Gastrocnemius medialis (tissue), 4 donors: Measurements from ENCODE around the gene TRPV3. TPM values are rescaled to one million over a fixed set of nuclear protein-coding genes. Genes with fewer than 3 reads are reported as not detected.

Experiments used
- ATAC-seq, 2 donors: fragments of 150-250 bp; one replicate each; pipeline ENCODE4 v1.9.1; 2016
- DNase-seq, 2 donors: peaks; one replicate each; pipeline ENCODE4 v3.0.0-alpha.2; 2019
- H3K27ac ChIP-seq, 4 donors: fragments of 200-600 bp; sonication (generic); 1 replicate in 1 of 4; 2 replicates in 3 of 4; pipeline ENCODE4 v1.5.1; 2016 to 2018; ENCODE audit warnings: mild to moderate bottlenecking in 2 of 4, moderate library complexity in 1 of 4
- H3K27me3 ChIP-seq, 3 donors: fragments of 200-600 bp; sonication (generic) in 2 of 3; 1 replicate in 1 of 3; 2 replicates in 2 of 3; pipeline versions ENCODE4 v1.5.1 to v1.6.0; 2016 to 2019; ENCODE audit warnings: mild to moderate bottlenecking in 1 of 3, moderate library complexity in 1 of 3
- H3K36me3 ChIP-seq, 2 donors: fragments of 200-600 bp; sonication (generic) in 1 of 2; one replicate each; pipeline ENCODE4 v1.5.1; 2017 to 2018
- H3K4me1 ChIP-seq, 2 donors: fragments of 200-600 bp; sonication (generic) in 1 of 2; one replicate each; pipeline ENCODE4 v1.5.1; 2016 to 2017; ENCODE audit warnings: mild to moderate bottlenecking in 2 of 2
- H3K4me3 ChIP-seq, 4 donors: fragments of 200-600 bp; sonication (generic) in 3 of 4; 1 replicate in 1 of 4; 2 replicates in 3 of 4; pipeline ENCODE4 v1.5.1; 2016 to 2019; ENCODE audit warnings: mild to moderate bottlenecking in 2 of 4
- H3K9me3 ChIP-seq, 3 donors: fragments of 200-600 bp; sonication (generic) in 2 of 3; 1 replicate in 1 of 3; 2 replicates in 2 of 3; pipeline ENCODE4 v1.5.1; 2016 to 2019
- POLR2A ChIP-seq, 2 donors: fragments of 450-650 bp; IDR thresholded peaks; one replicate each; pipeline ENCODE4 v1.6.1; 2017; ENCODE audit warnings: antibody characterized with exemption in 2 of 2, mild to moderate bottlenecking in 2 of 2, moderate library complexity in 2 of 2
- in situ Hi-C, 4 donors: fragments of 200-750 bp; cut with MboI; loops; one replicate each; pipeline versions ENCODE4 v1.15.0 to v1.8.0; 2017; ENCODE audit warnings: low sequenced_read_pairs in 4 of 4
- intact Hi-C: fragments of 100-400 bp; cut with DNase I; formaldehyde crosslinking; loops from one replicate; pipeline ENCODE4 v1.15.1; 2023; ENCODE audit warnings: low total_unique reads
- total RNA-seq, 4 donors: library from RNA; depleted of rRNA; stranded (reverse); fragments of >200 nt; gene quantifications; one replicate each; pipeline versions ENCODE4 v1.1.0 to v1.2.3, GENCODE V29; 2016
- TF ChIP-seq, protein P1 (sequence below), 5 experiments: fragments of 450-650 bp in 3 of 5; fragments of 200-600 bp in 2 of 5; sonication (generic) in 2 of 5; IDR thresholded peaks in 4 of 5; conservative IDR thresholded peaks in 1 of 5; 1 replicate in 4 of 5; 2 replicates in 1 of 5; pipeline ENCODE4 v1.5.1; 2016 to 2019; ENCODE audit warnings: antibody characterized with exemption in 5 of 5, mild to moderate bottlenecking in 3 of 5, moderate library complexity in 3 of 5

The TRPV3 gene
- total RNA-seq, 4 donors from 2014 or later: 1.3 to 3.8 (median 1.6) TPM

DNA sequence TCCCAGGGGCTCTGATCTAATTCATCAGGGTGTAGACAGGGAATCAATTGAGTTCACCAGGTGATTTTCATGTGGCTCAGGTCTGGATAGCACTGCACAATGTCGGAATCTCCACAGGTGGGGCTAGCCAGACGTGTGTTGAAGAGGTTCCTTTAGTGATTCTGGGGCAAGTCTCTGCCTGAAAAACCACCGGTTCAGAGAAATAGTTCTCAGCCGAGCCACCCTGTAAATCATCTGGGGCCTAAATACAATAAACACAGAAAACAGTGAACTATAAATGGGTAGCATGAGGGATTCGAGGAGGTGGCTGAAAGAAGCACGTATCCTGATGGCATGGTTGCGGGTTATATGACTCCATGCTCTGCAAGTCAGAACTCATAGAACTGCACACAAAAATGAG is 60.5 kb downstream of the TRPV3 start:
- DNase-seq (no peak), ATAC-seq (no peak)
- Histone ChIP-seq H3K27me3 (no peaks in the 10 kb centered on the region), H3K4me1 (no peaks in the 10 kb centered on the region), H3K9me3 (no peaks in the 10 kb centered on the region), H3K27ac (no peak overlapping the region), H3K4me3 (no peak overlapping the region), H3K36me3 (no peaks in the 10 kb centered on the region)
- in situ Hi-C loops: no loop called here
- no peak for TF ChIP-seq POLR2A (IDR thresholded peaks at IDR 0.05)
- TF ChIP-seq, protein P1, sequence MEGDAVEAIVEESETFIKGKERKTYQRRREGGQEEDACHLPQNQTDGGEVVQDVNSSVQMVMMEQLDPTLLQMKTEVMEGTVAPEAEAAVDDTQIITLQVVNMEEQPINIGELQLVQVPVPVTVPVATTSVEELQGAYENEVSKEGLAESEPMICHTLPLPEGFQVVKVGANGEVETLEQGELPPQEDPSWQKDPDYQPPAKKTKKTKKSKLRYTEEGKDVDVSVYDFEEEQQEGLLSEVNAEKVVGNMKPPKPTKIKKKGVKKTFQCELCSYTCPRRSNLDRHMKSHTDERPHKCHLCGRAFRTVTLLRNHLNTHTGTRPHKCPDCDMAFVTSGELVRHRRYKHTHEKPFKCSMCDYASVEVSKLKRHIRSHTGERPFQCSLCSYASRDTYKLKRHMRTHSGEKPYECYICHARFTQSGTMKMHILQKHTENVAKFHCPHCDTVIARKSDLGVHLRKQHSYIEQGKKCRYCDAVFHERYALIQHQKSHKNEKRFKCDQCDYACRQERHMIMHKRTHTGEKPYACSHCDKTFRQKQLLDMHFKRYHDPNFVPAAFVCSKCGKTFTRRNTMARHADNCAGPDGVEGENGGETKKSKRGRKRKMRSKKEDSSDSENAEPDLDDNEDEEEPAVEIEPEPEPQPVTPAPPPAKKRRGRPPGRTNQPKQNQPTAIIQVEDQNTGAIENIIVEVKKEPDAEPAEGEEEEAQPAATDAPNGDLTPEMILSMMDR (IDR thresholded peaks at IDR 0.05 in 4 of 5, conservative IDR thresholded peaks at IDR 0.05 in 1 of 5): no peak
- intact Hi-C loops: no loop called here

GRCh38 chr17:3485481-3486068 is 72.0 kb downstream of the TRPV3 start:
- Histone ChIP-seq H3K4me1 (no peaks in the 10 kb centered on the region), H3K4me3 (no peak overlapping the region), H3K9me3 (no peaks in the 10 kb centered on the region), H3K36me3 (no peaks in the 10 kb centered on the region), H3K27me3 (no peaks in the 10 kb centered on the region), H3K27ac (no peak overlapping the region)
- intact Hi-C loops: no loop called here
- no peak for DNase-seq
- no peak for TF ChIP-seq POLR2A (IDR thresholded peaks at IDR 0.05)
- TF ChIP-seq, protein P1 (IDR thresholded peaks at IDR 0.05 in 4 of 5, conservative IDR thresholded peaks at IDR 0.05 in 1 of 5): no peak
- in situ Hi-C loops: no loop called here
- ATAC-seq: no peak

- intact Hi-C loops: no loop called here
- in situ Hi-C loops: no loop called here
- ATAC-seq: no peak
Measured at GRCh38 chr17:3482852-3483251, 74.8 kb downstream of the TRPV3 start.

DNA sequence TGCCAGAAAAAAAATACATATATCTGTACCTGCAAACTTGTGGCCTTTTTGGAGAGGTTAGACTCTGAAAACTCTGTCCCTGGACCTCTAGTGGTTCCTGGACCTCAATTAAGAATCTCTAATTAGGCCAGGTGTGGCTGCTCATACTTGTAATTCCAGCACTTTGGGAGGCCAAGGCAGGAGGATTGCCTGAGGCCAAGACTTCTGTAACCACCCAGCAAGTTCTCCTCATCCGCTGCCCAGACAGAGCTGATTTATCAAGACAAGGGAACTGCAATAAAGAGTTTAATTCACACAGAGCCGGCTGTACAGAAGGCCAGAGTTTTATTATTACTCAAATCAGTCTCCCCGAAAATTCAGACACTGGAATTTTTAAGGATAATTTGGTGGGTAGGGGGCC is 77.6 kb downstream of the TRPV3 start:
- no peak for TF ChIP-seq POLR2A (IDR thresholded peaks at IDR 0.05)
- TF ChIP-seq, protein P1 (IDR thresholded peaks at IDR 0.05 in 4 of 5, conservative IDR thresholded peaks at IDR 0.05 in 1 of 5): no peak
- no peaks in the 10 kb centered on the region for H3K27me3 ChIP-seq
- H3K4me3 ChIP-seq: no peak overlapping the region
- H3K9me3 ChIP-seq: no peaks in the 10 kb centered on the region
- in situ Hi-C loops (no loop called here), intact Hi-C loops (no loop called here)
- no peaks in the 10 kb centered on the region for H3K36me3 ChIP-seq
- no peaks in the 10 kb centered on the region for H3K4me1 ChIP-seq
- DNase-seq (no peak), ATAC-seq (no peak)
- H3K27ac ChIP-seq: no peak overlapping the region

More at GRCh38 chr17:3482852-3483251, 74.8 kb downstream of the TRPV3 start:
- TF ChIP-seq POLR2A (IDR thresholded peaks at IDR 0.05): no peak
- TF ChIP-seq, protein P1 (IDR thresholded peaks at IDR 0.05 in 4 of 5, conservative IDR thresholded peaks at IDR 0.05 in 1 of 5): no peak
- H3K36me3 ChIP-seq: no peaks in the 10 kb centered on the region
- H3K9me3 ChIP-seq: no peaks in the 10 kb centered on the region
- no peaks in the 10 kb centered on the region for H3K4me1 ChIP-seq
- no peak for DNase-seq
- H3K27me3 ChIP-seq: no peaks in the 10 kb centered on the region
- H3K4me3 ChIP-seq: no peak overlapping the region
- H3K27ac ChIP-seq: no peak overlapping the region
